ENCODE results near the gene OR2H1.

OR2H1 gene

GRCh38 chr6:29486577-29486976 lies 29.6 kb downstream of the OR2H1 start:
- DNase-seq, result no peak

DNA sequence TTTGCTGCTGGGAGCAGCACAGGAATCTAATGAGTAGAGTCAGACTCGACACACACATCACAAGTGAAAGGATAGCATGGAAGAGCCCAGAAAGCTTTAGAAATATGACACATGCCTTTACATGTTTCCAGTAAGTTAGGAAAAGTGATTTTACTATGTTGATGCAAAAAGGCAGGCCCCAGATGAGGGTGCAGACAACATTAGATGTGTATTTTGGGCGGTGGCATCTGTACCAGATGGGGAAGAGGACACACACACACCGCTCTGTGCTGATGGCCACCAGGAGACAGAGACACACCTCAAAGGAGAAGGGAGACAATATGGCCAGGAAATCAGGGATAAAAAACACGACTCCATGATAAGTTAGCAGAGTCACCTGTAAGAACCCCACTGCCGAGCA lies 30.2 kb downstream of the OR2H1 start:
- DNase-seq, result no peak

DNA sequence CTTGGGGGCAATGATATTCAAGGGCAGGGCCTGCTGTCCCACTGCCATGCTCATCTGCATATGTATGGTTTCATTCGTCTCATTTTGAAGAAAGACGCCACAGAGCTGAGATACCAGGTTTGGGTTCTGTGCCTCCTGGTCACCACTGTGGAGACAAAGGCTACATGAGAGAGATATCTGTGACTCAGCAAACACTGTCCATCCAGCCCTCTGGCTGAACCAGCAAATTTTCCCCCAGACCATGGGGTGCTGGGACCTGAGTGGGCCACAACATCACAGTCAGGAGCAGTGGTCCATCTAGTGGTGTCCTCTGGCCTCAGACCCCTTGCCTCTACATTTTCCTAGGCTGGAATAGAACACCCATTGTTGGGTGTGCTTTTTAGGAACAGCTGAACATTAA lies 30.7 kb downstream of the OR2H1 start, which contains the start of gene MAS1L:
Gene MAS1L, minus strand, starts transcription at position 297 of the 400 bp plus-strand sequence. Its CDS starts 54 bp downstream, at position 243.
- DNase-seq, result no peak

DNA sequence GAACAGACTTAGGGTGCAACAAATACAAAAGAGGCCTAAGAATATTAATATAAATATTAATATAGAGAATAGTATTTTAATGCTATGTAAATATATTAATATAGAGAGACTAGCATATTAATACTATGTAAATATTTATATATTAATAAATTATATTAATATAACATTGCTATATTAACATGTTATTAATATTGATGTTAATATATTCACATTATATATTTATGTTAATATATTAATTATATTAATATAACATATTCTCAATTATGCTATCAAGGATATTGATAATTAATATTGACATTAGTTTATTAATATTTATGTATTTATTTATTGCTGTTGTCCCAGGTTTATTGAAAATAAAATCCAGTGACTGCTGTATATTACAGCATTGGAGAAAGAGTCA lies 31.9 kb downstream of the OR2H1 start:
- DNase-seq, result no peak

GRCh38 chr6:29489286-29489685 lies 32.3 kb downstream of the OR2H1 start:
- no peak for DNase-seq

- DNase-seq, result no peak
These were observed 33.1 kb downstream of the OR2H1 start for GRCh38 chr6:29490055-29490454.

DNA sequence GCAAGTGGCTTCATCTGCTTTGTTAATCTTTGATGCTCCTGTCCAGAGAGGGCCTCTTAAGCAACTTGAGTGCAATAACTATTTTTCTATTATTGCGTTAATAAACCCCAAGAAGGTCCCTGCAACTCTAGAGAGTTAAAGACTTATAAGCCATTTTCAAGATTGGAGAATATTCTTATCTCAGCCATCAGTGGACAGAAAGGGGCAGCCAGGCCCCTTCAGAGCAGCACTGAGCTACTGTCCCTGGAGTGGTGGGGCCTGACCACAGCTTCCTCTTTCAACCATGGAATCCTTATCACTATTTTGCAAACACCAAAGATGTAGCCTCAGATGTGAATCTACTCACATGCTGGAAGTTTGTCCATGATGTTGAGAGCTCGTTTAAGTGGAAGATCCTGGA lies 33.6 kb downstream of the OR2H1 start:
- DNase-seq, result no peak

DNA sequence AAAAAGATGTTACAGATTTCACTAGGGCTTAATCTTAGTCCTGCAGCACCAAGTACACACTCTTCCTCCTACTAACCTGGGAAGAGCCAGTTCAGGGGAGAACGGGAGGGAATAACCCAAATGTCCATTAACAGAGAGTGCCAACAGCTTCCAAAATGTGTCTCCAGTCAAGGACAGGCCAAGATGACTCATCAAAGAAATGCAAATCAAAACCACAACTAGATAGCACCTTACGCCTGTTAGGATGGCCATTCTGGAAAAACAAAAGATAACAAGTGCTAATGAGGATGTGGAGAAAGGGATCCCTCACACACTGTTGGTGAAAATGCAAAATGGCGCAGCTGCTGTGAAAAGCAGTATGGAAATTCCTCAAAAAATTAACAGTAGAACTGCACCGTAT lies 34.6 kb downstream of the OR2H1 start:
- DNase-seq, result no peak

DNA sequence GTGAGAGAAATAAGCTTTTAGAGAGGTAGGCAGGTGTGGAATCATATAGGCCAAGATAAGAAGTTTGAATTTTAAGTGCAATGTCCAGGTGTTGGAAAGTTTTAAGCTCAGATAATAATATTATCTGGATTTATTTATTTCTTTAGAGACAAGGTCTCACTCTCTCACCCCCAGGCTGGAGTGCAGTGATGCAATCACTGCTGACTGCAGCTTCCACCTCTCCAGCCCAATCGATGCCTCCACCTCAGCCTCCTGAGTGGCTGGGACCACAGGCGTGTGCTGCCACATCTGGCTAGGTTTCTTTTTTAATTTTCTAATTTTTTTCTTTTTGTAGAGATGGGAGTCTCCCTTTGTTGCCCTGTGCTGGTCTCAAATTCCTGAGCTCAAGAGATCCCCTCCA lies 36.3 kb downstream of the OR2H1 start:
- no peak for DNase-seq

DNA sequence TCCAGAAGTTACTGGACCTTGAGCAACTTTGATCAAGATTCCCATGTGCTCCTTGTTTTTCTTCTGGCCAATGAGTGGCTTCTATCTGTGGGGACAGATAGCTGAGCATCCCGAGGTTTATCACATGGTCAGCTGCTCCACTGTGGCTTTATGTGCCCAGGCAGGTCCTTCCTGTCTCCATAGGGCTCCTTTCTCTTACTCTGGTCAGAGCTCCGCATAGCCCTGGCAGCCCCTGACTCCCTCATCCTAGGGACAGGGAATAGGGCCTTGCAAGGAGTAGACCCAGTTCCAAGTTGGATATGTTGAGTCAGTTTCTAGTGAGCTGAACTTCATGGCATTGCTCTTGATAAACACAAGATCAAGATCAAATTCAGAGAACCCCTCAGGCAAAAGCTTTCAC lies 37.2 kb downstream of the OR2H1 start:
- no peak for DNase-seq

DNA sequence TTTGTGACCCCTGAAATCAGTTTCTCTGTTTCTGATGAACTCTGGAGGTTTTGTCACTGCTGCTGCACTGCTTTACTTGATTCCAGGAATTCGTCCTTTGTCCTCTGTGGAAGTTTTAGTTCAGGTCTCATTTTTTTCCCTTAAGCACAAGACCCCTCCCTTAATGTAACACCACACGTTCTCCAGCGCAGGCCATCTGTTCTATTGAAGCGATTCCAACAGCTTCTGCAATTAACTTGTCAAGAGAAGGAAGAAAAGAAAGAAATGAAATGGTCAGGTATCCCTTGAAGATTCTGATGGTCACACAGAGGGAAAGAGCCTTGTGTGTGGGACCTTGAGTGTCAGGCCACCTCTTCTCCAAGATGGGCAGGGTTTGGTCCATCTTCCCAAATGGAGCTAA lies 38.6 kb downstream of the OR2H1 start:
- no peak for DNase-seq

DNA sequence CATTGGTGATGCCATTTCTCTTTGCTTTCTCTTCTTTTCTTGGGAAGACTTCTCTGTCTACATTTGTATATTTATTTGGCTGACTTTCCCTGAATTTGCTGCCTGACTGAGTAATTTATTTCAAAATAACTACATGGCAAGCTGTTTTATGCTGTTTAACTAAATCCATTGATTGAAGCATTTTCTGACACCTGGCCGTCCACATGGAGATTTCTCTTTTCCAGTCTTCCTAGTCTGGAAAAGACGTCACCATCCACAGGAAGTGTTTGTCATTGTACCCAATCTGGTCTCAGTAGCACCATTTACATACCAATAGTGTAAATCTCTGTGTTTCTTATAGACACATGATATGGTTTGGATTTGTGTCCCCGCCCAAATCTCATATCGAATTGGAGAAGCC lies 40.0 kb downstream of the OR2H1 start:
- DNase-seq, result no peak

DNA sequence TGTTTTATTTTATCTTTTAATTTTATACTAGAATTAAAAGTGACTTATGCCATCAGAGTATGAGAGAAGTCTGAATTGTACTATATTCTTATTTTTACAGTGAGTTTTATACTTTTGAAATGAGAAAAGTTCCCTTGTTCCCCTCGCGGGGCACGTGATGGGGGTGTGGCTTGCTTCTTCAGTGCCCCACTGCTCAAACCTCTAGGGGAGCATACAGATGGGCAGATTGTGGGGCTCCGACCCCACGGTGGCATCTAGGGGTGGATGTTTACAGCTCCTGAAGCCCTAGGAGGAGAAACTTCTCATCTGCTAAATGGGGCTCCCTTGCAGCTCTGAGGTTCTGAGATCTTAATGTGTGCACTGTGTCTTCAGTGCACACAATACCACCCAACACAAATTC lies 42.7 kb downstream of the OR2H1 start:
- no peak for DNase-seq

- DNase-seq, result no peak
These were observed 43.6 kb downstream of the OR2H1 start for GRCh38 chr6:29500594-29500993.

- no peak for DNase-seq
These were observed 44.2 kb downstream of the OR2H1 start for GRCh38 chr6:29501106-29501505.

- no peak for DNase-seq
These were observed 45.2 kb downstream of the OR2H1 start for GRCh38 chr6:29502181-29502580.

GRCh38 chr6:29502597-29502996 lies 45.6 kb downstream of the OR2H1 start:
- DNase-seq, result no peak

DNA sequence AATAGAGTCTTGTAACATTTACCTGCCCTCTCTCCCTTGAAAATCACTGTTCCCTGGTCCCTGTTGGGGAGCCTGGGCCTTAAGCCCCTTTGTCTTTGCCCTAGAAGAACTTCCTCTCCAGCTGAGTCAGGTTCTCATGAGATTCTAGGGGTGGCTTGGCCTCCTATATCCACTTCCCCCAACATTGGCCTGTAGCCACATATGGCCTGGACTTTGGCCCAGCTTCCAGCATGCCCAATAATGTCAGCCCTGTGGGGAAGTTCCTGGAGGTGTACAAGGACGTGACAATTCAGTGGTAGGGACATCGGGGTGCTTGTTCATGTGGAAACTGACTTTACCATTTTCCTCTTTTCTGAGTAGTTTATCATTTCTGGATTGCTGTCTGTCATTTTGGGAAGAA lies 48.0 kb downstream of the OR2H1 start:
- DNase-seq, result no peak

- DNase-seq, result no peak
These were observed 48.9 kb downstream of the OR2H1 start for GRCh38 chr6:29505808-29506207.

DNA sequence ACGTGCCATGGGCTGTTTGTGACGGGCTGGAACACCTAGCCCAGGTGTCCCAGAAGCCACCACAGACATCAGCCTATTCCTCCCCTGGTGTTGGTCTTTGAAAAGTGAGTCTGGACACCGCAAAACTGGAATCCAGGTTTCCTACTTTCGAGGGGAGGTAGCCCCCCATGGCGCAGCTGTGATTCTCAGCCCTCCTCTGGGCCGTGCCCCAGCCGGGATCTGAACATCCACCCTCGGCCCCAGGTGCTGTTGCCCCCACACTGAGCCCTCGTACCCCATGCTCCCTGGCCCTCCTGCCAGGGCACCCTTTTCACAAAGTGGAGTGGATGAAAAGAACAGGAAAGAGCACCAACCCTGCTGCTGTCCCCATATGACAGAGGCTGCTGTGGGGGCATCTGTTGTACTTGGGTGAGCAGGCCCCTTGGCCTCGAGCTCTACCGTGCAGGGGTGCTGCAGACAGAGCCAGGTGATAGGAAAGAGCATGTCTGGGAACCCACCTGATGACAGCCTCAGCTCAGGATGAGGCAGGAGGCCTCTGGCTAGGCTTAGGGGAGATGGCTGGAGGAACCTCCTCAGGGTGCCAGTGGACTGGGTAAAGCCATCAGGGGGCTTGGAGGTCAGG lies 49.6 kb downstream of the OR2H1 start:
- no peak for DNase-seq

DNA sequence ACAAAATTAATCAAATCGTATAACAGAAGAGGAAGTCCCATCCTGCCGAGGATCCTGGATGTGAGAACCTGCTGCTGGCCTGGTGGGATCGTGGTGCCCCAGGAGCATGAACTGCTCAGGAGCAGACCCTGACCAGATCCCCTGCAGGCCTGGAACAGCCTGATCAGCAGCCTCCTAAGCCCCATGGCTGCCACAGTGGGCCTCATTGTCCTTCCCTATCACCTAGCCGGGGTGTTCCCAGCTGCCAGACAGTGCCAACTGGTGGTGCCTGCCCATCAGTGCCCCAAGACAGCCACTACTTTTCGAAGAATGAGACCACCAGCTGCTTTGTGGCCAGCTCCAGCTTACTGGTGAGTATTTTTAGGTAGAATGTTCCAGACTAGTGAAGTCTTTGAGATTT lies 50.4 kb downstream of the OR2H1 start:
- no peak for DNase-seq

GRCh38 chr6:29509239-29509638 lies 52.3 kb downstream of the OR2H1 start:
- no peak for DNase-seq

DNA sequence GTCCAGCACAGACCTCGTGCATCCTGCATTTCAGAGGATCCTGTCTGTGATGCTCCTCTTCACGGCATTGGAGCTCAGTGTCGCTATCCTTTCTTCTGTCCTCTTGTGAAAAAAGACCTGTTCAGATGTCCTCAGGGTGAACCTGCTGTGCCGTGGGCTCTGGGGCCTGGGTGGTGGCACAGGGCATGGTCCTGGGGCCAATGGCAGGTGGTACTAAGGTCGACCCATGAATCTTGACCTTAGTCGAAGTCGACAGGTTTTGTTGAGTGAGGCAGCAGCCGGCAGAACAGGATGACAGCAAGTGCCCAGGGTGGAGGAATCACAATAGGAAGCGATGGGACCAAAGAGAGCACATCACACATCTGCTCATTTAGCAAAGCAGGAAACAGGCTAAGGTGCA lies 52.8 kb downstream of the OR2H1 start:
- DNase-seq, result no peak

DNA sequence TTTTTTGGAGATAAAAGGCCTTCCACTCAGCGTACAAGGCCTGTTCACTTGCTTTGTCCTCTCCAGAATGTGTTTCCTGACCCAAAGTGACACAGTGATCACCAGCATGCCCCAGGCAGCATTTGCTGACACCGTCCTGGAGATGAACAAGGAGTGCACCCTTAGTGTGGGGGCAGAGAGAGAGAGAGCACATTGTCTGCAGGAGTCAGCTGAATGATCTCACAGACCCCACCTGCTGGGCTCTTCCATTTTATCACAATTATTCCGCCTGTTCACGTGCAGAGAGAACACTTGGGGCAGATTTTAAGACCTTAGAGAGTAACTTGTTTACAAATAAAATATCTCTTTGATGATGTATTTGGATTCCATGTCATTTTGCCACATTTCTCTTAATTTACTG lies 53.2 kb downstream of the OR2H1 start:
- DNase-seq, result no peak

- no peak for DNase-seq
These were observed 53.9 kb downstream of the OR2H1 start for GRCh38 chr6:29510746-29511300.
